Smooth muscle cell (in vitro differentiated cells): ENCODE data around the gene ZDBF2. TPM values are rescaled to one million over a fixed set of nuclear protein-coding genes. Genes with fewer than 3 reads are reported as not detected.

Experiments used
- DNase-seq: peaks from one replicate; lab custom pipeline; 2025; ENCODE audit not compliant: unreplicated experiment; lab: John Stamatoyannopoulos, UW
- H2AFZ ChIP-seq: fragments of 200-600 bp; sonication (generic); 2 replicates; pipeline ENCODE4 v1.6.0; 2016; ENCODE audit warnings: antibody characterized with exemption, low read depth, mild to moderate bottlenecking
- H3F3A ChIP-seq: fragments of 200-600 bp; sonication (generic); 2 replicates; pipeline ENCODE4 v1.6.0; 2017; ENCODE audit warnings: antibody characterized with exemption, low read depth
- H3K27ac ChIP-seq: fragments of 200-600 bp; sonication (generic); 2 replicates; pipeline ENCODE4 v1.5.1; 2016; ENCODE audit warnings: low read depth, mild to moderate bottlenecking
- H3K27me3 ChIP-seq: fragments of 200-600 bp; sonication (generic); 2 replicates; pipeline ENCODE4 v1.6.1; 2016; ENCODE audit warnings: low read depth, mild to moderate bottlenecking
- H3K36me3 ChIP-seq: fragments of 200-600 bp; sonication (generic); 2 replicates; pipeline ENCODE4 v1.5.1; 2016; ENCODE audit warnings: low read depth
- H3K4me1 ChIP-seq: fragments of 200-600 bp; sonication (generic); 2 replicates; pipeline ENCODE4 v1.5.1; 2016; ENCODE audit warnings: low read depth
- H3K4me2 ChIP-seq: fragments of 200-600 bp; sonication (generic); 2 replicates; pipeline ENCODE4 v1.6.0; 2016; ENCODE audit warnings: mild to moderate bottlenecking
- H3K4me3 ChIP-seq: fragments of 200-600 bp; sonication (generic); 2 replicates; pipeline ENCODE4 v1.5.1; 2016; ENCODE audit warnings: mild to moderate bottlenecking
- H3K79me2 ChIP-seq: fragments of 200-600 bp; sonication (generic); 2 replicates; pipeline ENCODE4 v1.6.0; 2016; ENCODE audit warnings: low read depth, mild to moderate bottlenecking
- H3K9ac ChIP-seq: fragments of 200-600 bp; sonication (generic); 2 replicates; pipeline ENCODE4 v1.6.0; 2016; ENCODE audit warnings: low read depth
- H3K9me3 ChIP-seq: fragments of 200-600 bp; sonication (generic); replicated peaks from 2 replicates; pipeline ENCODE4 v1.5.1; 2016; ENCODE audit warnings: low read depth
- H4K20me1 ChIP-seq: fragments of 200-600 bp; sonication (generic); 2 replicates; pipeline ENCODE4 v1.6.0; 2016; ENCODE audit warnings: low read depth
- WGBS: methylation state at CpG from one replicate; pipeline ENCODE4 v1.1.7; 2016; ENCODE audit warnings: low lambda C conversion rate; 5-methylcytosine and 5-hydroxymethylcytosine counted together
- polyA plus RNA-seq: library from polyadenylated mRNA; unstranded; fragments of >200 nt; fragmentation: Nextera tagmentation; extraction: Ambion mirVana; gene quantifications from 2 replicates; pipeline ENCODE4 v1.2.1, GENCODE V29; 2016
- total RNA-seq: library from RNA; depleted of rRNA; stranded (reverse); fragments of >200 nt; gene quantifications from 2 replicates; pipeline ENCODE4 v1.2.3, GENCODE V29; 2014
- TF ChIP-seq, protein P1 (sequence below): fragments of 200-600 bp; sonication (generic); IDR thresholded peaks from 2 replicates; pipeline ENCODE4 v1.5.1; 2017; ENCODE audit warnings: borderline replicate concordance, mild to moderate bottlenecking, antibody characterized with exemption; ENCODE audit not compliant: insufficient read depth, poor library complexity, severe bottlenecking

ZDBF2 gene
- total and polyA plus RNA-seq, 2 experiments from 2014 or later = 2.8 to 22.7 TPM

DNA sequence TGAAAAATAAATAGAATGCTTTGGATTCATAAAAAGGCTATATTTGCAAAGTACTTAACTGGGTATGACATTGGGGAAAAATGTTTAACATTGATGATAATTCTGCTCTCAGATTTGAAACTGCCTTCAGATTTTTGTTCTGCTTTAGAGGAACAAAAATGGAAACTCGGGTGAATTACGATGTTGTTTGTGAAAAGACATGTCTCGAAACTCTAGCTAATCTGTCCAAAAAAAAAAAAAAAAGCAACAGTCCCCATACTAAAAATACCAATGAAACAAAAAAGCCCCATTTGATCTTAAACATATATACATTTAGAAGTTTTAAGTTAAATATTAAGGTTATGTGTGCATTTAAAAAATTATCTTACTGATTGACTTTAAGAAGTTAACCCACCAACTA, 3.0 kb downstream of the ZDBF2 start:
- TF ChIP-seq, protein P1, sequence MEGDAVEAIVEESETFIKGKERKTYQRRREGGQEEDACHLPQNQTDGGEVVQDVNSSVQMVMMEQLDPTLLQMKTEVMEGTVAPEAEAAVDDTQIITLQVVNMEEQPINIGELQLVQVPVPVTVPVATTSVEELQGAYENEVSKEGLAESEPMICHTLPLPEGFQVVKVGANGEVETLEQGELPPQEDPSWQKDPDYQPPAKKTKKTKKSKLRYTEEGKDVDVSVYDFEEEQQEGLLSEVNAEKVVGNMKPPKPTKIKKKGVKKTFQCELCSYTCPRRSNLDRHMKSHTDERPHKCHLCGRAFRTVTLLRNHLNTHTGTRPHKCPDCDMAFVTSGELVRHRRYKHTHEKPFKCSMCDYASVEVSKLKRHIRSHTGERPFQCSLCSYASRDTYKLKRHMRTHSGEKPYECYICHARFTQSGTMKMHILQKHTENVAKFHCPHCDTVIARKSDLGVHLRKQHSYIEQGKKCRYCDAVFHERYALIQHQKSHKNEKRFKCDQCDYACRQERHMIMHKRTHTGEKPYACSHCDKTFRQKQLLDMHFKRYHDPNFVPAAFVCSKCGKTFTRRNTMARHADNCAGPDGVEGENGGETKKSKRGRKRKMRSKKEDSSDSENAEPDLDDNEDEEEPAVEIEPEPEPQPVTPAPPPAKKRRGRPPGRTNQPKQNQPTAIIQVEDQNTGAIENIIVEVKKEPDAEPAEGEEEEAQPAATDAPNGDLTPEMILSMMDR = no peak
- no peak overlapping the region for H3K9ac ChIP-seq
- H2AFZ ChIP-seq = no peak overlapping the region
- H3F3A ChIP-seq = no peaks in the 10 kb centered on the region
- peaks cover 12% of the 10 kb centered on the region for H3K79me2 ChIP-seq
- 58% methylated on average over 3 of the region's 3 CpGs for WGBS
- H3K4me2 ChIP-seq = no peak overlapping the region
- DNase-seq = no peak
- H3K4me1 ChIP-seq = peaks cover 13% of the 10 kb centered on the region
- peaks cover 31% of the 10 kb centered on the region for H4K20me1 ChIP-seq
- peaks cover 48% of the 10 kb centered on the region for H3K27me3 ChIP-seq
- H3K27ac ChIP-seq = no peak overlapping the region
- H3K9me3 ChIP-seq = no peaks in the 10 kb centered on the region
- no peak overlapping the region for H3K4me3 ChIP-seq
- H3K36me3 ChIP-seq = no peaks in the 10 kb centered on the region

DNA sequence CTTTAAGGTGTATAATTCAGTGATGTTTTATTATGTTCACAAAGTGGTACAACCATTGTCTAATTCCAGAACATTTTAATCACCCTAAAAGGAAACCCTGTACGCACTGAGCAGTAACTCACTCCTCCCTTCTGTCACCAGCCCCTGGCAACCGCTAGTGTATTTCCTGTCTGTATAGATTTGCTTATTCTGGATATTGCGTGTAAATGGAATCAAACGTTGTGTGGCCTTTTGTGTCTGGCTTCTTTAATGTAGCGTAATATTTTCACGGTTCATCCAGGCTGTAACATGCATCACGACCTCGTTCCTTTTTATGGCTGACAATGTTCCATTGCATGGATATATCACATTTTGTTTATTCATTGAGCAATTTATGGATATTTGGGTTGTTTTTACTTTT, 8.3 kb downstream of the ZDBF2 start:
- H3K4me2 ChIP-seq = no peak overlapping the region
- H3K9me3 ChIP-seq = peaks cover 3% of the 10 kb centered on the region
- no peak overlapping the region for H3K27ac ChIP-seq
- no peaks in the 10 kb centered on the region for H3F3A ChIP-seq
- WGBS = 97% methylated on average over 8 of the region's 8 CpGs
- no peak overlapping the region for H2AFZ ChIP-seq
- peaks cover 11% of the 10 kb centered on the region for H3K79me2 ChIP-seq
- TF ChIP-seq, protein P1 = no peak
- H3K27me3 ChIP-seq = peaks cover 9% of the 10 kb centered on the region
- H3K4me3 ChIP-seq = no peak overlapping the region
- H4K20me1 ChIP-seq = peaks cover 29% of the 10 kb centered on the region
- no peak for DNase-seq
- no peak overlapping the region for H3K9ac ChIP-seq
- H3K36me3 ChIP-seq = no peaks in the 10 kb centered on the region
- no peaks in the 10 kb centered on the region for H3K4me1 ChIP-seq

- WGBS = 98% methylated on average over 2 of the region's 2 CpGs
- Histone ChIP-seq H3F3A (no peaks in the 10 kb centered on the region), H2AFZ (no peak overlapping the region), H4K20me1 (peaks cover 21% of the 10 kb centered on the region), H3K9ac (no peak overlapping the region), H3K4me2 (no peak overlapping the region), H3K36me3 (no peaks in the 10 kb centered on the region), H3K4me3 (no peak overlapping the region), H3K27ac (no peak overlapping the region), H3K27me3 (no peaks in the 10 kb centered on the region), H3K9me3 (peaks cover 3% of the 10 kb centered on the region), H3K4me1 (no peaks in the 10 kb centered on the region), H3K79me2 (peaks cover 12% of the 10 kb centered on the region)
- TF ChIP-seq, protein P1 = no peak
- DNase-seq = no peak
Observed at GRCh38 chr2:206287197-206287596, 12.7 kb downstream of the ZDBF2 start.

- Histone ChIP-seq H3K9ac (no peak overlapping the region), H3K27me3 (no peaks in the 10 kb centered on the region), H3K4me2 (no peak overlapping the region), H3K4me1 (no peaks in the 10 kb centered on the region), H4K20me1 (peaks cover 21% of the 10 kb centered on the region), H3K4me3 (no peak overlapping the region), H2AFZ (no peak overlapping the region), H3K36me3 (no peaks in the 10 kb centered on the region), H3K27ac (no peak overlapping the region), H3F3A (no peaks in the 10 kb centered on the region), H3K79me2 (peaks cover 12% of the 10 kb centered on the region), H3K9me3 (peaks cover 3% of the 10 kb centered on the region)
- TF ChIP-seq, protein P1 = no peak
- 90% methylated on average over 4 of the region's 4 CpGs for WGBS
- no peak for DNase-seq
Observed at GRCh38 chr2:206289391-206289790, 14.9 kb downstream of the ZDBF2 start.
